GM18519 (cell line): ENCODE measurements around the gene FNBP1L.

Source experiments
- ATAC-seq: cut with Tn5 transposase; IDR thresholded peaks from one replicate; pipeline ENCODE4 v1.9.1; 2021; ENCODE audit warnings: mild to moderate bottlenecking, moderate library complexity; ENCODE audit not compliant: unreplicated experiment, low FRiP score

FNBP1L gene

GRCh38 chr1:93447481-93448291 lies at the start of gene FNBP1L:
TSS of gene FNBP1L (plus strand) at chr1:93448118. CDS start at chr1:93448282, 164 bp downstream.
- no peak for ATAC-seq

DNA sequence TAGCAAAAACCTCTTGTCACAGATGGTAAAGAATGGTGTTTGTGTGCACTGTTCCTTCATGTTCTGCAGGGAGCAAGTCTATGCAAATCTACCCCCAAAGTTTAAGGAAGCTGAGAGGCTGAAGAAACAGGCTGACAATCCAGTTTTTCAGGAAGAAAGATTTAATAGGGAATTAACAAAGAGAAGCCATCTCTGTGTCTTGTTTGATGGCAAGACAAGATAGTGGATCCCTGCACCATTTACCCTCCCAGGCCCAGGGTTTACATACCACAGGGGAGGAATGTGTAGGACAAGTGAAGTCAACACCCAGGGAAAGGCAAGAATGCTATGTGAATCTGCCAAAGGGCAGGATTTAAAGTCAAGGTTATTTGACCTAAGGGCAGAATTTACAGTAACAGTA lies 48.1 kb upstream of the FNBP1L start:
- no peak for ATAC-seq

DNA sequence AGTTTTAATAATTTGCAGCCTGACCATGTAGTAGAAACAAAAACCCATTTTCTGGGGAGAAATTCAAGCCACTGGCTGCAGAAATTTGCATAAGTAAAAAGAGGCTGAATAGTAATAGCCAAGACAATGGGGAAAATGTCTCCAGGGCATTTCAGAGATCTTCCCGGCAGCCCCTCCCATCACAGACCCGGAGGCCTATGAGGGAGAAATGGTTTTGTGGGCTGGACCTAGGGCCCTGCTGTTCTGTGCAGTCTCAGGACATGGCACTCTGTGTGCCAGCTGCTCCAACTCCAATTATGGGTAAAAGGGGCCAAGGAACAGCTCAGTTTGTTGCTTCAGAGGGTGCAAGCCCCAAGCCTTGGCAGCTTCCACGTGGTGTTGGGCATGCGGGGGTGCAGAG lies 39.7 kb upstream of the FNBP1L start:
- ATAC-seq: no peak

DNA sequence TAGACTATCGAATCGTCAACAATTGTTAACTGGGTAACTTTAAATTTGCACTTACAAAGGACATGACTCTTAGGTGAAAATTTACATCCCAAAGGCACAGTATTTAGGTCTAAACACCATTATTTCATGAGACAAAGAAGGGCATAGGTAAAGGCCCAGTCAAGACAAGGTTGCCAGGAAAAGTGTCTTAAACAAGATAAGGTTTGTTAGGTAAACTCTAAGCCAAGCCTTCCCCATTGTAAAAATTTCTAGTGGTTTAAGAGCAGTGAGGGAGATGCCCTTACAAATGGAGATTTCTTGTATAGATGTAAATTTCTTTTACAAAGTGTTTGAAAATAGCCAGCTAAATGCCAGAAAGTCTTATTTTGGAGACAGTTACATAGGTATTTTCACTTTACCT lies 36.9 kb upstream of the FNBP1L start:
- no peak for ATAC-seq

DNA sequence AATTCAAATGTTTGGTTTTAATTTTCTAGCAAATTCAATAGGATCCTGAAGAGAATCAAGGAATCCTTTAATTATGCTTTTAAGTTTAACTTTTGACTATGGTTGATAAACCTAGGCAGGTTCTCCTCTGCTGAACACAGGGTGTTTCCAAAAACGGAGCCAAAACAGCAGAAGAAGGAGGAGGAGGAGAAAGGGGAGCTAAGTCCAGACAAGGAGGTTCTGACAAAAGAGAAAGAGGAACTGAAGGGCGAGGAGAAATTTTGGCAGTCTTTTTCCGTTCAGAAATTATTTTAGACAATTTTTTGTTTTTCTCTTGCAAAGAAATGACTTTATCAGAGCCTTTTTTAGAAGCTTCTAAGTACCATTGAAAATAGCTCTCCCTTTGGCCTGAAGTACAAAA lies 33.2 kb upstream of the FNBP1L start:
- no peak for ATAC-seq

GRCh38 chr1:93415296-93415695 lies 32.6 kb upstream of the FNBP1L start:
- no peak for ATAC-seq

GRCh38 chr1:93416183-93416582 lies 31.7 kb upstream of the FNBP1L start:
- ATAC-seq: no peak

DNA sequence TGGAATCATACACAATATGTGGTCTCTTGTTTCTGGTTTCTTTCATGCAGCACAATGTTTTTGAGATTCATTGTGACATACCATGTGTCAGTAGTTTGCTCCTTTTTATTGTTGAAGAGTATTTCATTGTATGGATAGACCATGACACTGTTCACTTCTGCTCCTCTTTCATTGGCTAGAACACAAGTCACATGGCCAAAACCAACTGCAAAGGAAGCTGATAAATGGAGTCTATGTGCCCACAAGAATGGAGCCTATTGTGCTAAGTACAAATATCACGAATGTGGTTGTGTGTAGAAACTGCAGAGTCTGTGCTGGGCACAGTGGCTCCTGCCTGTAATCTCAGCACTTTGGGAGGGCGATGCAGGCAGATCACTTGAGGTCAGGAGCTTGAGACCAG lies 28.6 kb upstream of the FNBP1L start:
- ATAC-seq: no peak

DNA sequence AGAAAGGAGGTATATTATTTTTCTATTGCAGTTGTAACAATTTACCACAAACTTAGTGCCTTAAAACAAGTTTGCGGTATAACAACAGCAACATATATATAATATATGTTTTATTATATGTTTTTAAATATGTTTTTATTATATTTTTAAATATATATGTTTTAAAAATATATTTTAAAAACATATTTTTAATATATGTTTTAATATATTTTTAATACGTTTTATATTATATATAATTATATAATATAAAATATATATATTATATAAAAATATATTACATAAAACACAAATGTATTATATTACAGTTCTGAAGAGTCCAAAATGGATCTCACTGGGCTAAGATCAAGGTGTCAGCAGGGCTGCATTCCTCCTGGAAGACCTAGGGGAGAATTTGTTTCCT lies 27.5 kb upstream of the FNBP1L start:
- no peak for ATAC-seq

- no peak for ATAC-seq
Measured at GRCh38 chr1:93426181-93426580, 21.7 kb upstream of the FNBP1L start.

DNA sequence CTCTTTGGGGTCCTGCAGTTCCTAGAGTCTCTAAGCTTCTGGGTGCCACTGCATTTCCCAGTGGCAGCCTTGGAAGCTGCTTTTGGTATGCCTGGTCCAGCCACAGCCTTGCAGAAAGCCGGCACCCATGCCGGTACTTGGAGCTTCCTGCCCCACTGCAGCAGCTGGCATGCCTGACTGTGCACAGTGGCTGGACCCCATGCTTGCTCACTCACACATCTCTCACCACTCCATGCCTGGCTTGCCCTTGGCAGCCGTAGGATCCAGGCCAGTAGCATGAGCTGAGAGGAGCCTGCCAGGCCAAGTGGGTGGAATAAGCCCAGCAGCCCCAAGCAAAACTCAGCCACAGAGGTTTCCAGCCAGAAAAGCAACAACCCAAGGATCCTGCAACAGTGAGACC lies 20.3 kb upstream of the FNBP1L start:
- no peak for ATAC-seq

DNA sequence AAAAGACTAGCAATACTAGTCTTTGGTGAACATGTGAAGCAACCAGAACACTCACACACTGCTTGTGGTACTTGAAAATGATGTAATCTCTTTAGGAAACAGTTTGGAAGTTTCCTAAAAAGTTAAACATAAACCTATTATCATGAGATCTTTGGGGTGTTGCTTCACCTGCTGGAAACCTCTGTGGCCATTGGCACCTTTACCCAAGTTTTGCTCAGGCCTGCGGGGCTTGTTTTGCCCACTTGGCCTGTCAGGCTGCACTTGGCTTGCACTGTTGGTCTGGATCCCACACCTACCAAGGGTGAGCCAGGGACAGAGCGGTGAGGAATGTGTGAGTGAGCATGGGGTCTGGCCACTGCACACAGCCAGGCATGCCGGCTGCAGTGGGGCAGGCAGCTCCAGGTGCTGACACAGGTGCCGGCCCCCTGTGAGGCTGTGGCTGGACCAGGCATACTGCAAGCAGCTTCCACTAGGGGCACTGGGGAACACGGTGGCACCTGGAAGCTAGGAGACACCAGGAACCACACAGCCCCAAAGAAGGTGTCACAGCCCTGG lies 14.4 kb upstream of the FNBP1L start:
- no peak for ATAC-seq

DNA sequence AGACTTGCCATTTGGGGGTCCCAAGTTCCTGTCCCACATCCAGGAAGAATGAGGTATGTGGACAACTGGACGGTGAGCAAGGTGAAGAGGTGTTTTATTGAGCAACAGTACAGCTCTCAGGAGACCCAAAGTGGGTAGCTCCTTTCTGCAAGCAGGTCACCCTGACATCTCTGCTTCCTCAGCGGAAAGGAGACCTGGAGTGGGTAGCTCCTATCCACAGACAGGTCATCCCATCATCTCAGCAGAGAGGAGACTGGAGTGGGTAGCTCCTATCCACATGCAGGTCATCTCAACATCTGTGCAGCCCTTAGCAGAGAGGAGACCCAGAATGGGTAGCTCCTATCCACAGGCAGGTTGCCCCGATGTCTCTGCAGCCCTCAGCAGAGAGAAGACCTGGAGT lies 13.8 kb upstream of the FNBP1L start:
- ATAC-seq: no peak

- no peak for ATAC-seq
Measured at GRCh38 chr1:93434987-93435386, 12.9 kb upstream of the FNBP1L start.

DNA sequence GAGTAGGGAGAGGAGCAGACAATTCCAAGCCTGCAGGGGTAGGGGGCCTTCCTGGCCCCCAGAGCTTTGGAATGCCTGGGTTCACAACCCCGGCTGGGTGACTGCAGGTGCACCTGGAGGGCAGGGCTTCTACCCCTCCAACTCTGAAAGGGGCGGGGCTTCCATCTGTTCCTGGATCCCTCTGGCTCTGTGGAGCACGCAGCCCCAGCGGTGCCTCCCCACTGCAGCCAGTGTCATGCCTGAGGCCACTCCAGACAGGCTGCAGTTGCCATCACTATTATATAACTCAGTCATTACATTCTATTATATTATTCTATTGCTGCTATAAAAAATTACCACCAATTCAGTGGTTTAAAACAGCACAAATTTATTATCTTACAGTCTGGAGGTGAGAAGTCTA lies 12.5 kb upstream of the FNBP1L start:
- ATAC-seq: no peak

DNA sequence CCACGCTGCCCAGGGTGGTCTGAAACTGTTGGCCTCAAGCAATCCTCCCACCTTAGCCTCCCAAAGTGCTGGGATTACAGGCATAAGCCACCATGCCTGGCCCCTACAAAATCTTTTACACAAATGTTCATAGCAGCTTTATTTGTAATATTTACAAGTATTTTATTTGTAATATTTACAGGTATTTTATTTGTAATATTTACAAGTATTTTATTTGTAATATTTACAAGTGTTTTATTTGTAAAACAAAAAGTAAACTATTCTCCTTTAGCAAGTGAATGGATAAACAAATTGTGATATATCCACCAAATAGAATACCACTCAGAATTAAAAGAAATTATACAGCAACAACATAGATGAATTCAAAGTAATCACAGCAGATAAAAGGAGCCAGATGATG lies 11.4 kb upstream of the FNBP1L start:
- ATAC-seq: no peak

DNA sequence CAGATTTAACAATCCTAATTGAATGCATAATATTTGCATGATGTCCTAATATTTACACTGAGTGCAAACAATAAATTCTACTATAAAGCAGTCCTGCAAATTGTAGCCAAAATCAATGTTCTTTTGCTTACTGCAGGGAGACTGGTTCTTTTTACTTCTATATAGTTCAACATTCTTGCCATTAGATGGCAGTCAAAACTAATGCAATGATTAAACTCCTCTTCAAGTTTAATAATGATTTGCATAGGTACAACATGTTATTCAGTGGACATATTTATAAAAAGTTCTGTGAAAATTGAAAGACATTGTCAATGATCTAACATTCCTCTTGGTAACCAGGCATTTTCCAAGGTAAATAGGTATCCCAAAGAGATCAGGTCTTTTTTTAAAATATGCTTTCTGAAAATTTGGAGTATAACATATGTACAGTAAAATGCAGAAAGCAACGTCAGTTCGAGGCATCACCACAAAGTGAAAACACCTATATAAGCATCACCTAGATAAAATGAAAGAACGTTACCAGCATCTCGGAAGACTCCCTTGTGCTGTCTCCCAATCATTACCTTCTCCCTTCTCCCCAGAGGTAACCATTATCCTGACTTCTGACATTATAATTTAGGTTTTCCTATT lies 9.8 kb upstream of the FNBP1L start:
- no peak for ATAC-seq

DNA sequence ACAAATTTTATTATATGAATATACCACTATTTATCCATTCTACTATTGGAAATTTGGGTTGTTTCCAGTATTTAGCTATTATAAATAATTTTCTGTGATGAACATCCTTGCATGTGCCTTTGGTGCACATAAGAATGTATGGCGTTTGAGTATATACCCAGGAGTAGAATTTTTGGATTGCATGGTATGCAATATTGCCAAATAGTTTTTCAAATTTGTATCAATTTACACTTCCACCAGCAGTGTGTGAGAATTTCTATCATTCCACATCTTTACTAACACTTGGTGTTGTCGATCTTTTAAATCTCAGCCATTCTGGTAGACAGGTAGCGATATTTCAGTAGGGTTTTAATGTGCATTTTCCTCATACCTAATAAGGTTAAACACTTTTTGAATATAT lies 9.2 kb upstream of the FNBP1L start:
- ATAC-seq: no peak

DNA sequence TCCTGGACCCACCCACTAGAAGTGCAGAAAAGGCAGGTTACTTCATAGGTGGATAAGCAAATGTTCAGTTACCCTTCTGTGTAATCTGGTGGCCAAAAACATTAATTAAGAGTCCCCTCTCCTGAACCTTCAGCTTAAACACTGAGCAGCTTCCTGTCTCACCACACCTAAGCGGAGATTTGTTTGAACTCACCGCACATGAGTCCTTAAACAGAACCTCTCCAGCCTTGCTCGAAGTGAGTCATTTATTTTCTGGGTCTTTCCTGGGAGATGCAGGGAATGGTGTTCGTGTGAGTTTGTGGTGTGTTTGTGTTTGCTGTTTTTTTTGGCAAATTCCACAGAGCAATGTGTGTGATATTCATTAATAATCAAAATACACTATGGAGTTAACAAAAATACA lies 7.6 kb upstream of the FNBP1L start:
- no peak for ATAC-seq

- ATAC-seq: no peak
Measured at GRCh38 chr1:93440706-93441105, 7.2 kb upstream of the FNBP1L start.

DNA sequence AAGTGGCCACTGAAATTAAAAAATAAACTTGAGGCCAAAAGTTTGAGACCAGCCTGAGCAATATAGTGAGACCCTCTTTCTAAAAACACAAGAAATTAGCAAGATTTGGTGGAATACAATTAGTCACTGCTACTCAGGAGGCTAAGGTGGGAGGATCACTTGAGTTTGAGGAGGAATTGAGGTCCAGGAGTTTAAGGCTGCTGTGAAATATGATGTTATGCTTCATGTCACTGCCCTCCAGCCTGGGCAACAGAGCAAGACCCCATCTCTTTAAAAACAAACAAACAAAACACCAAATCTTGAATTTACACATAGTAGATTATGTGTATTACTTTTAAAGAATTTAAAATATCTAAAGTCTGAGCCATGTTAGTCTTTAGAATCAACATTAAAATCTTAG lies 6.3 kb upstream of the FNBP1L start:
- ATAC-seq: no peak
